GM21390 (cell line): ENCODE results near the gene DPP10.
"Not testable (repeated sequence)": the region's sequence is repeated elsewhere in the genome, so short reads cannot be mapped to it uniquely, and the experiment has no call there.

Experiments used
- ATAC-seq: cut with Tn5 transposase; IDR thresholded peaks from one replicate; pipeline ENCODE4 v1.9.1; 2021; ENCODE audit not compliant: unreplicated experiment

DPP10 gene

GRCh38 chr2:114709936-114710850 is 267.8 kb downstream of the DPP10 start:
- no peak for ATAC-seq

GRCh38 chr2:114714313-114714712 is 271.9 kb downstream of the DPP10 start:
- ATAC-seq, result no peak

- ATAC-seq, result no peak
These were observed 274.6 kb downstream of the DPP10 start for GRCh38 chr2:114717049-114717448.

GRCh38 chr2:114724454-114724853 is 282.0 kb downstream of the DPP10 start:
- no peak for ATAC-seq

GRCh38 chr2:114727012-114727411 is 284.6 kb downstream of the DPP10 start:
- ATAC-seq, result no peak

GRCh38 chr2:114728372-114728771 is 285.9 kb downstream of the DPP10 start:
- ATAC-seq, result no peak

- no peak for ATAC-seq
These were observed 286.6 kb downstream of the DPP10 start for GRCh38 chr2:114729026-114729425.

- ATAC-seq, result no peak
These were observed 292.7 kb downstream of the DPP10 start for GRCh38 chr2:114735126-114735525.

- ATAC-seq, result no peak
These were observed 299.8 kb downstream of the DPP10 start for GRCh38 chr2:114742245-114742644.

- ATAC-seq, result no peak
These were observed 303.3 kb downstream of the DPP10 start for GRCh38 chr2:114745700-114746099.

GRCh38 chr2:114748175-114748574 is 305.7 kb downstream of the DPP10 start:
- ATAC-seq, result not testable (repeated sequence)

- ATAC-seq, result no peak
These were observed 310.0 kb downstream of the DPP10 start for GRCh38 chr2:114752425-114752824.

- ATAC-seq, result no peak
These were observed 310.7 kb downstream of the DPP10 start for GRCh38 chr2:114753145-114753544.

GRCh38 chr2:114754907-114755563 is 312.6 kb downstream of the DPP10 start:
- no peak for ATAC-seq

GRCh38 chr2:114762376-114762775 is 319.9 kb downstream of the DPP10 start:
- no peak for ATAC-seq

GRCh38 chr2:114762986-114763385 is 320.5 kb downstream of the DPP10 start:
- no peak for ATAC-seq

- no peak for ATAC-seq
These were observed 326.7 kb downstream of the DPP10 start for GRCh38 chr2:114769110-114769509.

GRCh38 chr2:114769991-114770390 is 327.6 kb downstream of the DPP10 start:
- no peak for ATAC-seq

- ATAC-seq, result no peak
These were observed 341.6 kb downstream of the DPP10 start for GRCh38 chr2:114784046-114784445.

- ATAC-seq, result no peak
These were observed 342.6 kb downstream of the DPP10 start for GRCh38 chr2:114784890-114785583.

GRCh38 chr2:114786901-114787300 is 344.5 kb downstream of the DPP10 start:
- ATAC-seq, result no peak

- ATAC-seq, result no peak
These were observed 345.0 kb downstream of the DPP10 start for GRCh38 chr2:114787486-114787885.
